HG03025 (cell line): ENCODE results near the gene TM9SF3.
A peak's percentile ranks its signal among the peaks of the same experiment; 100 is the strongest.

Experiments
- ATAC-seq: cut with Tn5 transposase; IDR thresholded peaks from one replicate; pipeline ENCODE4 v1.9.1; 2021; ENCODE audit warnings: mild to moderate bottlenecking, moderate library complexity; ENCODE audit not compliant: unreplicated experiment, low FRiP score

TM9SF3 gene

GRCh38 chr10:96586419-96587263 lies at the start of gene TM9SF3:
Gene TM9SF3, minus strand, starts transcription at chr10:96587012. Its CDS starts 177 bp downstream, at chr10:96586835.
- peak; percentile 82 for ATAC-seq

GRCh38 chr10:96636551-96636950 lies 49.7 kb upstream of the TM9SF3 start:
- ATAC-seq: no peak

- no peak for ATAC-seq
Observed at GRCh38 chr10:96632974-96633710, 46.3 kb upstream of the TM9SF3 start.

- ATAC-seq: no peak
Observed at GRCh38 chr10:96627292-96627691, 40.5 kb upstream of the TM9SF3 start.

- no peak for ATAC-seq
Observed at GRCh38 chr10:96626795-96627194, 40.0 kb upstream of the TM9SF3 start.

- no peak for ATAC-seq
Observed at GRCh38 chr10:96625173-96625572, 38.4 kb upstream of the TM9SF3 start.

- no peak for ATAC-seq
Observed at GRCh38 chr10:96622013-96622787, 35.4 kb upstream of the TM9SF3 start.

- no peak for ATAC-seq
Observed at GRCh38 chr10:96619796-96620773, 33.3 kb upstream of the TM9SF3 start.

GRCh38 chr10:96619120-96619519 lies 32.3 kb upstream of the TM9SF3 start:
- ATAC-seq: no peak

GRCh38 chr10:96618653-96619052 lies 31.8 kb upstream of the TM9SF3 start:
- ATAC-seq: no peak

- no peak for ATAC-seq
Observed at GRCh38 chr10:96616961-96617360, 30.1 kb upstream of the TM9SF3 start.

GRCh38 chr10:96614515-96614914 lies 27.7 kb upstream of the TM9SF3 start:
- ATAC-seq: no peak

- ATAC-seq: no peak
Observed at GRCh38 chr10:96613576-96613975, 26.8 kb upstream of the TM9SF3 start.

- ATAC-seq: no peak
Observed at GRCh38 chr10:96612055-96612830, 25.4 kb upstream of the TM9SF3 start.

- ATAC-seq: no peak
Observed at GRCh38 chr10:96610817-96611216, 24.0 kb upstream of the TM9SF3 start.

- no peak for ATAC-seq
Observed at GRCh38 chr10:96609510-96609909, 22.7 kb upstream of the TM9SF3 start.

- ATAC-seq: no peak
Observed at GRCh38 chr10:96608805-96609204, 22.0 kb upstream of the TM9SF3 start.

GRCh38 chr10:96608262-96608661 lies 21.4 kb upstream of the TM9SF3 start:
- no peak for ATAC-seq

- no peak for ATAC-seq
Observed at GRCh38 chr10:96606946-96607345, 20.1 kb upstream of the TM9SF3 start.
